Measurements from ENCODE around the gene RHBDF1.

RHBDF1 gene

GRCh38 chr16:42691-43090 is 29.7 kb downstream of the RHBDF1 start (continued):
- TF ChIP-seq SNAI2 (CRISPR knock-in tag; IDR thresholded peaks at IDR 0.05), result no peak
- no peak for TF ChIP-seq ESRRG (CRISPR knock-in tag; IDR thresholded peaks at IDR 0.05)
- no peak for TF ChIP-seq CSRNP3 (CRISPR knock-in tag; IDR thresholded peaks at IDR 0.05)
- no peak for TF ChIP-seq ZC3H10 (CRISPR knock-in tag; IDR thresholded peaks at IDR 0.05)
- TF ChIP-seq TCF4 (CRISPR knock-in tag; IDR thresholded peaks at IDR 0.05; ENCODE audit: borderline replicate concordance), result no peak
- TF ChIP-seq ISL1 (CRISPR knock-in tag; IDR thresholded peaks at IDR 0.05), result no peak
- TF ChIP-seq ZFP30 (CRISPR knock-in tag; IDR thresholded peaks at IDR 0.05), result no peak
- TF ChIP-seq BACH2 (CRISPR knock-in tag; IDR thresholded peaks at IDR 0.05; ENCODE audit: borderline replicate concordance), result no peak
- TF ChIP-seq RARB (CRISPR knock-in tag; IDR thresholded peaks at IDR 0.05), result no peak

- TF ChIP-seq TSHZ2 (CRISPR knock-in tag; IDR thresholded peaks at IDR 0.05) (no peak), TOX (CRISPR knock-in tag; IDR thresholded peaks at IDR 0.05; ENCODE audit: borderline replicate concordance) (no peak), ZFP3 (CRISPR knock-in tag; IDR thresholded peaks at IDR 0.05) (no peak), CREB5 (CRISPR knock-in tag; IDR thresholded peaks at IDR 0.05; ENCODE audit: low read depth) (no peak), CSRNP3 (CRISPR knock-in tag; IDR thresholded peaks at IDR 0.05) (no peak), POU6F1 (CRISPR knock-in tag; IDR thresholded peaks at IDR 0.05; ENCODE audit: borderline replicate concordance, low read depth) (no peak), ZNF8 (CRISPR knock-in tag; IDR thresholded peaks at IDR 0.05) (no peak), ZNF565 (CRISPR knock-in tag; conservative IDR thresholded peaks at IDR 0.05; ENCODE audit: low read depth) (no peak), ZNF70 (CRISPR knock-in tag; IDR thresholded peaks at IDR 0.05) (no peak), PPARA (CRISPR knock-in tag; IDR thresholded peaks at IDR 0.05; ENCODE audit: borderline replicate concordance) (no peak)
- no peak for ATAC-seq
Measured at GRCh38 chr16:42069-42457, 30.4 kb downstream of the RHBDF1 start.

GRCh38 chr16:41439-42068 is 30.9 kb downstream of the RHBDF1 start:
- no peak for ATAC-seq
- TF ChIP-seq OSR1 (CRISPR knock-in tag; IDR thresholded peaks at IDR 0.05) (no peak), ZFP30 (CRISPR knock-in tag; IDR thresholded peaks at IDR 0.05) (no peak), ESRRG (CRISPR knock-in tag; IDR thresholded peaks at IDR 0.05) (no peak), ZNF8 (CRISPR knock-in tag; IDR thresholded peaks at IDR 0.05) (no peak), ZC3H10 (CRISPR knock-in tag; IDR thresholded peaks at IDR 0.05) (no peak), CSRNP3 (CRISPR knock-in tag; IDR thresholded peaks at IDR 0.05) (no peak), SNAI2 (CRISPR knock-in tag; IDR thresholded peaks at IDR 0.05) (no peak), BACH2 (CRISPR knock-in tag; IDR thresholded peaks at IDR 0.05; ENCODE audit: borderline replicate concordance) (no peak), ISL1 (CRISPR knock-in tag; IDR thresholded peaks at IDR 0.05) (no peak), ZFP3 (CRISPR knock-in tag; IDR thresholded peaks at IDR 0.05) (no peak), TCF4 (CRISPR knock-in tag; IDR thresholded peaks at IDR 0.05; ENCODE audit: borderline replicate concordance) (no peak), TOX (CRISPR knock-in tag; IDR thresholded peaks at IDR 0.05; ENCODE audit: borderline replicate concordance) (no peak), GLIS3 (CRISPR knock-in tag; IDR thresholded peaks at IDR 0.05) (no peak), CREB5 (CRISPR knock-in tag; IDR thresholded peaks at IDR 0.05; ENCODE audit: low read depth) (no peak)
